ENCODE data around the gene IL18RAP.

The IL18RAP gene

DNA sequence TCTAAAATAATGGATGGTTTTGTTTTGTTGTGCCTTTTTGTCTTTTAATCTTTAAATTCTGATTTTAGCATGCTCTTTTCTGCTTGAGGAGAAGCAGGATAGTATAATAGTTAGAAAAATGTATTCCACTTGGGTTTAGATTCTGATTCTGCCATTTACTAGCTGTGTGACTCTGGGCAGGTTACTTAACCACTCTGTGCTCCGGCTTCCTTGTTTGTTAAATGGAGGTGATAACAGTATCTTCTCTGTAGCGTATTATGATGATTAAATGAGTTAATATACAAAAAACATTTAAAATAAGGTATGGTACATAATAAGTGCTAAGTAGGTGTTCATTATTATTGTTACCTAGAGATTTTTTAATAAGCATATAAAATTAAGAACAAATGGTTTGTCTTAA, 26.9 kb upstream of the IL18RAP start:
- no peak for TF ChIP-seq TAF1 (IDR thresholded peaks at IDR 0.05; ENCODE audit: borderline replicate concordance, insufficient read depth, low read length)
- TF ChIP-seq, protein P1, sequence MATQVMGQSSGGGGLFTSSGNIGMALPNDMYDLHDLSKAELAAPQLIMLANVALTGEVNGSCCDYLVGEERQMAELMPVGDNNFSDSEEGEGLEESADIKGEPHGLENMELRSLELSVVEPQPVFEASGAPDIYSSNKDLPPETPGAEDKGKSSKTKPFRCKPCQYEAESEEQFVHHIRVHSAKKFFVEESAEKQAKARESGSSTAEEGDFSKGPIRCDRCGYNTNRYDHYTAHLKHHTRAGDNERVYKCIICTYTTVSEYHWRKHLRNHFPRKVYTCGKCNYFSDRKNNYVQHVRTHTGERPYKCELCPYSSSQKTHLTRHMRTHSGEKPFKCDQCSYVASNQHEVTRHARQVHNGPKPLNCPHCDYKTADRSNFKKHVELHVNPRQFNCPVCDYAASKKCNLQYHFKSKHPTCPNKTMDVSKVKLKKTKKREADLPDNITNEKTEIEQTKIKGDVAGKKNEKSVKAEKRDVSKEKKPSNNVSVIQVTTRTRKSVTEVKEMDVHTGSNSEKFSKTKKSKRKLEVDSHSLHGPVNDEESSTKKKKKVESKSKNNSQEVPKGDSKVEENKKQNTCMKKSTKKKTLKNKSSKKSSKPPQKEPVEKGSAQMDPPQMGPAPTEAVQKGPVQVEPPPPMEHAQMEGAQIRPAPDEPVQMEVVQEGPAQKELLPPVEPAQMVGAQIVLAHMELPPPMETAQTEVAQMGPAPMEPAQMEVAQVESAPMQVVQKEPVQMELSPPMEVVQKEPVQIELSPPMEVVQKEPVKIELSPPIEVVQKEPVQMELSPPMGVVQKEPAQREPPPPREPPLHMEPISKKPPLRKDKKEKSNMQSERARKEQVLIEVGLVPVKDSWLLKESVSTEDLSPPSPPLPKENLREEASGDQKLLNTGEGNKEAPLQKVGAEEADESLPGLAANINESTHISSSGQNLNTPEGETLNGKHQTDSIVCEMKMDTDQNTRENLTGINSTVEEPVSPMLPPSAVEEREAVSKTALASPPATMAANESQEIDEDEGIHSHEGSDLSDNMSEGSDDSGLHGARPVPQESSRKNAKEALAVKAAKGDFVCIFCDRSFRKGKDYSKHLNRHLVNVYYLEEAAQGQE (IDR thresholded peaks at IDR 0.05; ENCODE audit: insufficient read depth in 1 of 2, low read depth in 2 of 2, low read length in 2 of 2), result no peak
- no peak for TF ChIP-seq FOXP2 (optimal IDR thresholded peaks at IDR 0.05; ENCODE audit: borderline replicate concordance, extremely low read depth, extremely low read length, insufficient read depth)
- TF ChIP-seq SIN3A (IDR thresholded peaks at IDR 0.05; ENCODE audit: borderline replicate concordance, insufficient read depth, low read length), result no peak
- no peak for TF ChIP-seq POLR2AphosphoS5 (IDR thresholded peaks at IDR 0.05; ENCODE audit: low read depth, low read length)

DNA sequence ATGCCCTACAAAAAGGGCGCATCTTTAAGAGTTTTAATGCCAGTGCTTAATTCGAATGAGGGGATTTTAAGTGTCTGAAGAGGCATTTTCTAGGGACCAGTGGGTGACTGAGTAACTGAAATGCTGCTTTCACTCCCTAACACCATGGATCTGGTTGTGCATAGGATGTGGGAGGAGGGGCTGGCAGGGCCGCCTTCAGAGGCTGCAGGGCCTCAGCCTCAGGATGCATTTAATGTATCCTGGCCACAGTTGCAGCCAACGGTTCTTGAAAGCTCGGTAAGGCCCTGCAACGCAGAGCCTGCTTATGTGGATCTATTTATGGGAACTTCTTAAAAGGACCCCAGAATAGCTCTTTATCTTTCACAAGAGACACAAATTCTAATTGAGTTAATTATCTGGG, 25.8 kb upstream of the IL18RAP start:
- TF ChIP-seq POLR2AphosphoS5 (IDR thresholded peaks at IDR 0.05; ENCODE audit: low read depth, low read length), result no peak
- no peak for TF ChIP-seq TAF1 (IDR thresholded peaks at IDR 0.05; ENCODE audit: borderline replicate concordance, insufficient read depth, low read length)

DNA sequence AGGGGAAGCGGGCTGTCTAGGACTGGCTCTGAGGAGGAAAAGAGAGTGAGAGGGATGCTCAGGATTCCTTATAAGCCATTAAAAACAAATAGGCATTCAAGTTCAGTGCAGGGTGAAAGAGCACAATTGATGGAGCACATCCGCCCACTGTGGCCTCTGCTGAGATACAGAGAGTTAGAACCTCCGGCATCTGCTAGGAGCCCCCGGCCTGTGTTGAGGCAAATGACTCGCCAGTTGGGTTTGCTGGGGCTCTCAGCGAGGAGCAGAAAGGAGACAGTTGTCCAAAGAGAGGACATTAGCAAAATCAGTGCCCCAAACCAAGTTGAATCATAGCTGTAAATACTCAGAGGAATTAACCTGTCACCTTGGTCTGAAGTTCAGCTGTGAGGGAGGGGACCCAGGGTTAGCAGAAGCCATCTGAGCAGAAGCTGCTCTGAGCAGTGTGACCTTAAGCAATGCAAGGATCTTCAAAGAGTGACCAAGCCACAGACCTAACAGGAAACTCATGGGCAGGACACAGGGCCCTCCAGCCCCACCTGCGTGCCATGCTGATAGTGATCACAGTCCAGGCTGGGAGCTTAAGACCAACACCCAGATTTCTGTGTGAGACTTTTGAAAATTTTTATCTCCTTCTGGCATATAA, 23.3 kb upstream of the IL18RAP start:
- TF ChIP-seq POLR2AphosphoS5 (IDR thresholded peaks at IDR 0.05; ENCODE audit: low read depth, low read length) (no peak), TAF1 (IDR thresholded peaks at IDR 0.05; ENCODE audit: borderline replicate concordance, insufficient read depth, low read length) (no peak), SIN3A (IDR thresholded peaks at IDR 0.05; ENCODE audit: borderline replicate concordance, insufficient read depth, low read length) (no peak), FOXP2 (optimal IDR thresholded peaks at IDR 0.05; ENCODE audit: borderline replicate concordance, extremely low read depth, extremely low read length, insufficient read depth) (no peak)
- TF ChIP-seq, protein P1 (IDR thresholded peaks at IDR 0.05; ENCODE audit: insufficient read depth in 1 of 2, low read depth in 2 of 2, low read length in 2 of 2), result no peak

DNA sequence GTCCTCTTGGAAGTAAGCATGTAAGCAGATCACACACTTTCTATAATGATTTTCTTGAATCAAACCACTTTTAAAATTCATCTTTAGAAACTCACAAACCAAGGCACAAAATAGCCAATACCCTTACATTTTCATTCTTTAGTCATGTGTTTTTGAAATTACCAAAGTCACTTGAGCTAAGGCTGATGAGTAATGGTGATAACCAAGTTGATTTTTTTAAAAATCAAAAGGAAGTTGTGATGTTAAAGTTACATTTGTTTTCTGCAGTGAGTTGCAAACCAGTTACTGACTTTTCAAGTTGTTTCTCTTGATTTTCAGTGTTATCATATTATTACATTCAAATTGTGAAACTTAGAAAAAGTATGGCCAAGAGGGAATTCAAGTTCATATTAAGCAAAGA, 21.5 kb upstream of the IL18RAP start:
- TF ChIP-seq, protein P1 (IDR thresholded peaks at IDR 0.05; ENCODE audit: insufficient read depth in 1 of 2, low read depth in 2 of 2, low read length in 2 of 2), result no peak
- TF ChIP-seq FOXP2 (optimal IDR thresholded peaks at IDR 0.05; ENCODE audit: borderline replicate concordance, extremely low read depth, extremely low read length, insufficient read depth) (no peak), TAF1 (IDR thresholded peaks at IDR 0.05; ENCODE audit: borderline replicate concordance, insufficient read depth, low read length) (no peak), POLR2AphosphoS5 (IDR thresholded peaks at IDR 0.05; ENCODE audit: low read depth, low read length) (no peak), SIN3A (IDR thresholded peaks at IDR 0.05; ENCODE audit: borderline replicate concordance, insufficient read depth, low read length) (no peak)

DNA sequence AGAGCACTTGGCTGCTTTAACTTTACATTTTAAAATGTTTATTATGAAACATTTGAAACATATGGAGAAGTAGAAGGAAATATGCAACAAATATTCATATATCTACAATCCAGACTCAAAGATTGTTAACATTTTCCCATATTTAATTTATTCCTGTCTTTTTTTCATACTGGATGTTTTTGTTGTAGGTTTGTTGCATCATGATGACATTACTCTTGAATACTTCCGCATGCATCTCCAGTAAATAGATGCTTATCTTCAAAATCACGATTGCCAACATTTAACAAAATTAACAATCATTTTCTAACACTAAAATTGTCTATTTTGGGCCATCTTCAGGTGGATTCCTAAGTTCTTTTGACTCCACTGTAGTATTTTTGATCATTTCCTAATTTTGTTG, 21.1 kb upstream of the IL18RAP start:
- TF ChIP-seq TAF1 (IDR thresholded peaks at IDR 0.05; ENCODE audit: borderline replicate concordance, insufficient read depth, low read length), result no peak
- TF ChIP-seq, protein P1 (IDR thresholded peaks at IDR 0.05; ENCODE audit: insufficient read depth in 1 of 2, low read depth in 2 of 2, low read length in 2 of 2), result no peak
- TF ChIP-seq POLR2AphosphoS5 (IDR thresholded peaks at IDR 0.05; ENCODE audit: low read depth, low read length), result no peak
- TF ChIP-seq SIN3A (IDR thresholded peaks at IDR 0.05; ENCODE audit: borderline replicate concordance, insufficient read depth, low read length), result no peak
- no peak for TF ChIP-seq FOXP2 (optimal IDR thresholded peaks at IDR 0.05; ENCODE audit: borderline replicate concordance, extremely low read depth, extremely low read length, insufficient read depth)

Measured in PFSK-1 (cell line).